GM12891 (cell line): ENCODE data around the gene RNF41.

Experiments used
- PAX5 ChIP-seq: IDR thresholded peaks from 2 replicates; pipeline ENCODE4 v1.6.1; 2011; ENCODE audit warnings: low read length, moderate library complexity, mild to moderate bottlenecking; ENCODE audit not compliant: insufficient read depth, severe bottlenecking
- POLR2A ChIP-seq: IDR thresholded peaks from 2 replicates; pipeline ENCODE4 v1.6.1; 2011; ENCODE audit warnings: low read depth, low read length, control low read depth
- POU2F2 ChIP-seq: IDR thresholded peaks from 2 replicates; pipeline ENCODE4 v1.6.1; 2011; ENCODE audit warnings: low read depth, mild to moderate bottlenecking, control low read depth, low read length, moderate library complexity
- TAF1 ChIP-seq: IDR thresholded peaks from 2 replicates; pipeline ENCODE4 v1.6.1; 2011; ENCODE audit warnings: low read depth, low read length, control low read depth

- TF ChIP-seq TAF1 (no peak), POLR2A (no peak), PAX5 (no peak), POU2F2 (no peak)
Observed at GRCh38 chr12:56154818-56155217, 66.9 kb downstream of the RNF41 start.
